GM10266 (cell line): ENCODE results near the gene ADAP1.

Experiments
- DNase-seq: peaks from one replicate; pipeline ENCODE4 v3.0.0; 2012; ENCODE audit errors: extremely low spot score
- CTCF ChIP-seq: IDR thresholded peaks from 2 replicates; pipeline ENCODE4 v1.5.1; 2012; ENCODE audit warnings: mild to moderate bottlenecking, low read depth; ENCODE audit not compliant: control insufficient read depth, insufficient read depth; ENCODE audit errors: missing control alignments

ADAP1 gene

GRCh38 chr7:906776-907157, 47.7 kb downstream of the ADAP1 start:
- no peak for TF ChIP-seq CTCF
- no peak for DNase-seq

GRCh38 chr7:904847-905246, 49.6 kb downstream of the ADAP1 start:
- no peak for DNase-seq
- TF ChIP-seq CTCF: no peak

GRCh38 chr7:903921-904755, 50.3 kb downstream of the ADAP1 start:
- DNase-seq: no peak
- TF ChIP-seq CTCF: no peak

GRCh38 chr7:902996-903395, 51.5 kb downstream of the ADAP1 start:
- TF ChIP-seq CTCF: no peak
- no peak for DNase-seq

GRCh38 chr7:901388-902154, 52.9 kb downstream of the ADAP1 start:
- no peak for TF ChIP-seq CTCF
- DNase-seq: peak; percentile 89

- no peak for TF ChIP-seq CTCF
- DNase-seq: no peak
These were observed 53.5 kb downstream of the ADAP1 start for GRCh38 chr7:901041-901387.
